ENCODE results near the gene STK32A.

GRCh38 chr5:147411359-147412319, 176.8 kb downstream of the STK32A start:
- TF ChIP-seq CTCF (conservative IDR thresholded peaks at IDR 0.05) = no peak
- TF ChIP-seq ZFX (IDR thresholded peaks at IDR 0.05) = no peak

All from C4-2B (cell line).